Mesendoderm (in vitro differentiated cells): ENCODE results near the gene APBB2.

Experiments
- DNase-seq: peaks from one replicate; pipeline ENCODE4 v3.0.0; 2013
- H2AK5ac ChIP-seq: 2 replicates; pipeline ENCODE4 v1.6.1; 2013; ENCODE audit warnings: low read length, inconsistent platforms
- H2BK120ac ChIP-seq: 2 replicates; pipeline ENCODE4 v1.6.1; 2013; ENCODE audit warnings: low read depth, mild to moderate bottlenecking, low read length, moderate library complexity, mixed read lengths
- H2BK15ac ChIP-seq: replicated peaks from 2 replicates; pipeline ENCODE4 v1.6.1; 2013; ENCODE audit warnings: low read depth, mild to moderate bottlenecking, moderate library complexity
- H2BK5ac ChIP-seq: 2 replicates; pipeline ENCODE4 v1.6.1; 2013; ENCODE audit warnings: low read length, inconsistent platforms
- H3K18ac ChIP-seq: 2 replicates; pipeline ENCODE4 v1.6.1; 2013; ENCODE audit warnings: mild to moderate bottlenecking, low read length, mixed read lengths
- H3K23ac ChIP-seq: one replicate; pipeline ENCODE4 v1.6.1; 2013; ENCODE audit warnings: low read length
- H3K27ac ChIP-seq: 2 replicates; pipeline ENCODE4 v1.5.1; 2013; ENCODE audit warnings: low read depth, mild to moderate bottlenecking, inconsistent platforms, low read length, moderate library complexity
- H3K27me3 ChIP-seq: 2 replicates; pipeline ENCODE4 v1.6.1; 2013; ENCODE audit warnings: low read length, control low read depth, mild to moderate bottlenecking, inconsistent platforms; ENCODE audit not compliant: insufficient read depth, poor library complexity
- H3K36me3 ChIP-seq: 2 replicates; pipeline ENCODE4 v1.6.1; 2013; ENCODE audit warnings: low read length, inconsistent platforms; ENCODE audit not compliant: control insufficient read depth, insufficient read depth
- H3K4ac ChIP-seq: one replicate; pipeline ENCODE4 v1.6.1; 2013; ENCODE audit warnings: low read depth, mild to moderate bottlenecking, low read length, moderate library complexity
- H3K4me1 ChIP-seq: 2 replicates; pipeline ENCODE4 v1.6.1; 2013; ENCODE audit warnings: low read depth, low read length, inconsistent platforms; ENCODE audit not compliant: control insufficient read depth
- H3K4me2 ChIP-seq: 2 replicates; pipeline ENCODE4 v1.6.1; 2013; ENCODE audit warnings: low read length
- H3K4me3 ChIP-seq: 2 replicates; pipeline ENCODE4 v1.5.1; 2013; ENCODE audit warnings: mild to moderate bottlenecking, low read length
- H3K56ac ChIP-seq: one replicate; pipeline ENCODE4 v1.6.1; 2013; ENCODE audit warnings: low read length
- H3K79me1 ChIP-seq: 2 replicates; pipeline ENCODE4 v1.6.1; 2013; ENCODE audit warnings: low read length, inconsistent platforms
- H3K79me2 ChIP-seq: 2 replicates; pipeline ENCODE4 v1.6.1; 2013; ENCODE audit warnings: mild to moderate bottlenecking, low read length; ENCODE audit not compliant: control insufficient read depth, insufficient read depth
- H3K9ac ChIP-seq: 2 replicates; pipeline ENCODE4 v1.6.1; 2013; ENCODE audit warnings: low read length, inconsistent platforms
- H4K5ac ChIP-seq: one replicate; pipeline ENCODE4 v1.6.1; 2013; ENCODE audit warnings: low read length
- H4K8ac ChIP-seq: one replicate; pipeline ENCODE4 v1.6.1; 2013; ENCODE audit warnings: low read depth, mild to moderate bottlenecking, control low read depth, low read length, moderate library complexity
- WGBS: extraction: QIAGEN DNeasy Blood & Tissue Kit; methylation state at CpG from one replicate; pipeline ENCODE4 v1.1.7; 2013; ENCODE audit warnings: low lambda C conversion rate, missing lambda C conversion rate; ENCODE audit not compliant: insufficient coverage; ENCODE audit errors: extremely low coverage; 5-methylcytosine and 5-hydroxymethylcytosine counted together

Gene APBB2

GRCh38 chr4:40956721-40957255 lies 257.6 kb downstream of the APBB2 start:
- Histone ChIP-seq H3K4ac (no peak overlapping the region), H3K27me3 (no peaks in the 10 kb centered on the region), H3K4me2 (no peak overlapping the region), H3K56ac (no peak overlapping the region), H3K36me3 (no peaks in the 10 kb centered on the region), H3K79me1 (no peaks in the 10 kb centered on the region), H3K79me2 (no peaks in the 10 kb centered on the region), H2BK15ac (no peak overlapping the region), H4K5ac (no peak overlapping the region), H3K9ac (no peak overlapping the region), H3K18ac (no peak overlapping the region), H2AK5ac (no peak overlapping the region), H3K27ac (no peak overlapping the region), H2BK5ac (no peak overlapping the region), H3K4me3 (no peak overlapping the region), H2BK120ac (no peak overlapping the region), H3K23ac (no peak overlapping the region), H3K4me1 (peaks cover 2% of the 10 kb centered on the region), H4K8ac (peak overlapping the region; percentile 76)
- WGBS, result no CpG with 5 or more reads among the region's 5 CpGs
- no peak for DNase-seq

DNA sequence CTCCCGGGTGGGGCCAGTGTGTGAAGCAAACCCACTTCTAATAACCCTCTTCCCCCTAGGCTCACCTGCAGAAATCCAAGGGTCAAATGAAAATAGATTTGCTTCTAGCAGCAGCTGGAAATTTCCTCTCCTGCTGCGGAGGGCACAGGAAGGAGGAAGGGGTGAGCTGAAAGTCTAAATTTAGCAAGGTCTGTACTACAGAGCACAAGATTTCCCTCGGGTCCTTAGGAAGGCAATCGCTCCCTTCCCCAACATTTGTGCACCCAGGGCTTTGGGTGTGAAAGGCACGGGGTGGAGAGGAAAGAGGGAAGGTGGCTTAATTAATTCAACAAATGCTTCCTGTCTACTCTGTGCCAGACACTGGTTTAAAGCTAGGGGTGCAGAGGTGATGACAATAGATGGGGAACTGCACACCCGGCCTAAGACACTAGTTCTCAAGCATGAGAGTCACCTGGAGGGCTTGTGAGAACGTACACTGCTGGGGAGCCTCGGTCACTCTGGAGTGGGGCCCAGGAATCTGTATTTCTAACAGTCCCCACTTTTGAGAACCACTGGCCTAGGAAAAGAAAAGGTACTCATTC lies 260.2 kb downstream of the APBB2 start:
- Histone ChIP-seq H3K23ac (no peak overlapping the region), H3K4me3 (no peak overlapping the region)
- WGBS, result no CpG with 5 or more reads among the region's 8 CpGs

GRCh38 chr4:40953283-40954087 lies 260.9 kb downstream of the APBB2 start:
- Histone ChIP-seq H3K36me3 (no peaks in the 10 kb centered on the region), H4K5ac (no peak overlapping the region), H3K79me2 (no peaks in the 10 kb centered on the region), H2AK5ac (no peak overlapping the region), H3K27ac (no peak overlapping the region), H3K27me3 (no peaks in the 10 kb centered on the region), H2BK15ac (no peak overlapping the region), H3K23ac (peak overlapping the region; percentile 45), H3K9ac (no peak overlapping the region), H3K4ac (no peak overlapping the region), H3K18ac (no peak overlapping the region), H3K4me2 (no peak overlapping the region), H3K79me1 (no peaks in the 10 kb centered on the region), H3K4me3 (no peak overlapping the region), H4K8ac (no peak overlapping the region), H3K4me1 (no peaks in the 10 kb centered on the region), H2BK120ac (no peak overlapping the region), H2BK5ac (no peak overlapping the region), H3K56ac (no peak overlapping the region)
- DNase-seq, result no peak
- WGBS, result no CpG with 5 or more reads among the region's 12 CpGs

More for the DNA sequence above, 260.2 kb downstream of the APBB2 start:
- H2BK120ac ChIP-seq, result no peak overlapping the region
- H2AK5ac ChIP-seq, result no peak overlapping the region
- H2BK15ac ChIP-seq, result no peak overlapping the region
- no peak overlapping the region for H4K5ac ChIP-seq
- no peak overlapping the region for H4K8ac ChIP-seq
- no peak overlapping the region for H3K27ac ChIP-seq
- H2BK5ac ChIP-seq, result no peak overlapping the region
- no peaks in the 10 kb centered on the region for H3K36me3 ChIP-seq
- no peak overlapping the region for H3K56ac ChIP-seq
- no peak overlapping the region for H3K18ac ChIP-seq
- H3K79me1 ChIP-seq, result no peaks in the 10 kb centered on the region
- H3K4ac ChIP-seq, result no peak overlapping the region
- no peaks in the 10 kb centered on the region for H3K4me1 ChIP-seq
- H3K27me3 ChIP-seq, result no peaks in the 10 kb centered on the region
- H3K9ac ChIP-seq, result no peak overlapping the region
- no peak for DNase-seq
- H3K4me2 ChIP-seq, result no peak overlapping the region
- H3K79me2 ChIP-seq, result no peaks in the 10 kb centered on the region

DNA sequence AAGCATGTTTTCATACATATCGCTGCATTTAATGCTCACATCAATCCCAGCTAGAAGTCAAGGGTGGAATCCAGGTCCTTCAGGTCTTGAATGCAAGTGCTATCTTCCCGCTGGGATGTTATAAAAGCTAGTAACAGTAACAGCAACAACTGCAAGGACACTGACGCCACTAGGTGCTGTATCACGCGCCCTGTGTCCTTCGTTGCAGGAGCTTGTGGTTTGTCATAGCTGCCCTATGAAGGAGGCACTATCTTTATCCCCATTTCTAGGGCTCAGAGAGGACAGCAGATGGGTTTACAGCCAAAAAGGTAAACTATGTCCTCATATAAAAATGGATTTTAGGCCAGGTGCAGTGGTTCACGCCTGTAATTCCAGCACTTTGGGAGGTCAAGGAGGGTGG lies 261.7 kb downstream of the APBB2 start:
- no peaks in the 10 kb centered on the region for H3K79me1 ChIP-seq
- H2BK120ac ChIP-seq, result no peak overlapping the region
- DNase-seq, result no peak
- H2AK5ac ChIP-seq, result no peak overlapping the region
- H2BK15ac ChIP-seq, result no peak overlapping the region
- WGBS, result no CpG with 5 or more reads among the region's 7 CpGs
- H3K56ac ChIP-seq, result no peak overlapping the region
- no peak overlapping the region for H3K9ac ChIP-seq
- H3K4me1 ChIP-seq, result no peaks in the 10 kb centered on the region
- no peak overlapping the region for H4K8ac ChIP-seq
- H3K79me2 ChIP-seq, result no peaks in the 10 kb centered on the region
- no peaks in the 10 kb centered on the region for H3K27me3 ChIP-seq
- no peak overlapping the region for H3K4me3 ChIP-seq
- H3K27ac ChIP-seq, result no peak overlapping the region
- no peak overlapping the region for H4K5ac ChIP-seq
- no peak overlapping the region for H2BK5ac ChIP-seq
- H3K36me3 ChIP-seq, result no peaks in the 10 kb centered on the region
- no peak overlapping the region for H3K4me2 ChIP-seq
- no peak overlapping the region for H3K4ac ChIP-seq
- no peak overlapping the region for H3K23ac ChIP-seq
- no peak overlapping the region for H3K18ac ChIP-seq

GRCh38 chr4:40952217-40952616 lies 262.1 kb downstream of the APBB2 start:
- WGBS, result no CpG with 5 or more reads among the region's 4 CpGs
- no peak overlapping the region for H3K18ac ChIP-seq
- no peak for DNase-seq
- H3K23ac ChIP-seq, result no peak overlapping the region
- H3K4me2 ChIP-seq, result no peak overlapping the region
- no peak overlapping the region for H4K8ac ChIP-seq
- H2AK5ac ChIP-seq, result no peak overlapping the region
- no peaks in the 10 kb centered on the region for H3K36me3 ChIP-seq
- no peak overlapping the region for H2BK15ac ChIP-seq
- H2BK120ac ChIP-seq, result no peak overlapping the region
- H3K4ac ChIP-seq, result no peak overlapping the region
- H3K79me2 ChIP-seq, result no peaks in the 10 kb centered on the region
- no peak overlapping the region for H3K27ac ChIP-seq
- H3K4me3 ChIP-seq, result no peak overlapping the region
- no peak overlapping the region for H3K9ac ChIP-seq
- no peak overlapping the region for H4K5ac ChIP-seq
- H2BK5ac ChIP-seq, result no peak overlapping the region
- no peaks in the 10 kb centered on the region for H3K4me1 ChIP-seq
- H3K27me3 ChIP-seq, result no peaks in the 10 kb centered on the region
- no peak overlapping the region for H3K56ac ChIP-seq
- no peaks in the 10 kb centered on the region for H3K79me1 ChIP-seq
